Measurements from ENCODE around the gene AACS. TPM values are rescaled to one million over a fixed set of nuclear protein-coding genes. Genes with fewer than 3 reads are reported as not detected.
"Not testable (repeated sequence)": the region's sequence is repeated elsewhere in the genome, so short reads cannot be mapped to it uniquely, and the experiment has no call there.

AACS gene
- total RNA-seq, 1 donor from 2014 or later: 38.8 TPM

DNA sequence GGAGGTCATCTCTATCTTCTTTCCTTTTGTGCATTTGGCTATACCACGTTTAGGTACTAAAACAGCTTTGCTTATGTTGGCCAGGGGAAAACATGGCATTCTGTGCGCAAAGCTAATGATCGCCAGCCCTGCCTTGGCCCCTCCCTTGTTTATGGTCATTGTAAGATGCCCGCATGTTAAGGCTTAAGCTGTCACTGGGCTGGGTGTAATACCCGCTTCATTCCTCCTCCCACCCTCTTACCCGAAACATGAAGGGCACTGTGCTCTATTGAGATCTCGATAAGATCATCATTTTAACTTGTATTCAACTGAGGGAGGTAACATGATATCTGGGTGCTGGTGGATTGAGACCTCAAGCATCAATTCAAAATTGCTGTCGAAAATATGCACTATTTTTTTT, 37.1 kb upstream of the AACS start:
- H3K27me3 Mint-ChIP-seq: no peaks in the 10 kb centered on the region
- peaks cover 3% of the 10 kb centered on the region for H3K36me3 Mint-ChIP-seq (ENCODE audit: insufficient read depth)
- TF ChIP-seq, protein P1, sequence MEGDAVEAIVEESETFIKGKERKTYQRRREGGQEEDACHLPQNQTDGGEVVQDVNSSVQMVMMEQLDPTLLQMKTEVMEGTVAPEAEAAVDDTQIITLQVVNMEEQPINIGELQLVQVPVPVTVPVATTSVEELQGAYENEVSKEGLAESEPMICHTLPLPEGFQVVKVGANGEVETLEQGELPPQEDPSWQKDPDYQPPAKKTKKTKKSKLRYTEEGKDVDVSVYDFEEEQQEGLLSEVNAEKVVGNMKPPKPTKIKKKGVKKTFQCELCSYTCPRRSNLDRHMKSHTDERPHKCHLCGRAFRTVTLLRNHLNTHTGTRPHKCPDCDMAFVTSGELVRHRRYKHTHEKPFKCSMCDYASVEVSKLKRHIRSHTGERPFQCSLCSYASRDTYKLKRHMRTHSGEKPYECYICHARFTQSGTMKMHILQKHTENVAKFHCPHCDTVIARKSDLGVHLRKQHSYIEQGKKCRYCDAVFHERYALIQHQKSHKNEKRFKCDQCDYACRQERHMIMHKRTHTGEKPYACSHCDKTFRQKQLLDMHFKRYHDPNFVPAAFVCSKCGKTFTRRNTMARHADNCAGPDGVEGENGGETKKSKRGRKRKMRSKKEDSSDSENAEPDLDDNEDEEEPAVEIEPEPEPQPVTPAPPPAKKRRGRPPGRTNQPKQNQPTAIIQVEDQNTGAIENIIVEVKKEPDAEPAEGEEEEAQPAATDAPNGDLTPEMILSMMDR (IDR thresholded peaks at IDR 0.05; ENCODE audit: unreplicated experiment): no peak

DNA sequence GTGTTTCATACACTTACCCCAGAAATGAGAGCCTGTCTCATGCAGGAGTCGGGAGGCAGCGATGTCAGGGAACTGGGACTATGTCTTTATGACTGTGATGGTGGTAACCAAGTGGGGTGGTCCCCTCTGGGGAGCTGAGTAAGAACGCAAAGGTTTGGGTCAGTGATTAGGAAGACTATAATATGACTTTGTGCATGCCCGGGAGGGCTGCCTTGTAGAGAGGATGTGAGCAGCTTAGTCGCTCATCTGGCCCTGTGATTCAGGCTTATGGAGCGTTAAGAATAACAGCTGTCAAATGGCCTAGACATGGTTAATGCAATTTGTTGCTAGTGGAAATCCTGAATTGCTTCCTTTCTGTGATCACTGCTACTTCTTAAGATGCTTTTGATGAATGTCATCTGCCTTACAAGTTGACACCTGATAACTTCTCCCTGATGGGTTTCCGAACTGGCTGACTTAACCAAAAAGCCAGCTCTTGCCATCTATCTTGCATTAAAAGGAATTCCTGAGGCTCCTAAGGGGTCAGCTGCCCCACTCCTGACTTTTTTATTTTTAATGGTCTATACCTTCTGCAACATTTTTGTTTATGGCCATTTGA, 35.4 kb upstream of the AACS start:
- Mint-ChIP-seq H3K4me3 (ENCODE audit: low read depth) (no peak overlapping the region), H3K4me1 (ENCODE audit: low read depth) (peaks cover 3% of the 10 kb centered on the region), H3K9me3 (ENCODE audit: low read depth) (peaks cover 1% of the 10 kb centered on the region), H3K27me3 (no peaks in the 10 kb centered on the region), H3K27ac (no peak overlapping the region), H3K36me3 (ENCODE audit: insufficient read depth) (peaks cover 2% of the 10 kb centered on the region)
- no peak for DNase-seq (ENCODE audit: low spot score, unreplicated experiment)
- TF ChIP-seq, protein P1 (IDR thresholded peaks at IDR 0.05; ENCODE audit: unreplicated experiment): no peak

More for the DNA sequence above, 37.1 kb upstream of the AACS start:
- no peak for DNase-seq (ENCODE audit: low spot score, unreplicated experiment)
- H3K4me3 Mint-ChIP-seq (ENCODE audit: low read depth): no peak overlapping the region
- no peak overlapping the region for H3K27ac Mint-ChIP-seq
- H3K9me3 Mint-ChIP-seq (ENCODE audit: low read depth): no peaks in the 10 kb centered on the region
- peaks cover 2% of the 10 kb centered on the region for H3K4me1 Mint-ChIP-seq (ENCODE audit: low read depth)

DNA sequence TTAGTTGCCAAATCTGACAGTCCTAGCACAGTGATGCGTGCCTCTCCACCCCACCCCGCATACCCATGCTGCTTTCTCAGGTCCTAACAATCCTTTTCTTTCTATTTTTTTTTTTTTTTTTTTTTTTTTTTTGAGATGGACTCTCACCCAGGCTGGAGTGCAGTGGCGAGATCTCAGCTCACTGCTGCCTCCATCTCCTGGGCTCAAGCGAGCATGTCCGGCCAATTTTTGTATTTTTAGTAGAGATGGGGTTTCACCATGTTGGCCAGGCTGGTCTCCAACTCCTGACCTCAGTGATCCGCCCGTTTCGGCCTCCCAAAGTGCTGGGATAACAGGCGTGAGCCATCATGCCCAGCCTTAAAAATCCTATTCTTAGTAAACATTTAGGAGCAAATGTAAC, 33.8 kb upstream of the AACS start:
- not testable (repeated sequence) for H3K27me3 Mint-ChIP-seq; H3K36me3 Mint-ChIP-seq (ENCODE audit: insufficient read depth); H3K4me1 Mint-ChIP-seq (ENCODE audit: low read depth); DNase-seq (ENCODE audit: low spot score, unreplicated experiment); H3K4me3 Mint-ChIP-seq (ENCODE audit: low read depth); H3K9me3 Mint-ChIP-seq (ENCODE audit: low read depth); H3K27ac Mint-ChIP-seq

DNA sequence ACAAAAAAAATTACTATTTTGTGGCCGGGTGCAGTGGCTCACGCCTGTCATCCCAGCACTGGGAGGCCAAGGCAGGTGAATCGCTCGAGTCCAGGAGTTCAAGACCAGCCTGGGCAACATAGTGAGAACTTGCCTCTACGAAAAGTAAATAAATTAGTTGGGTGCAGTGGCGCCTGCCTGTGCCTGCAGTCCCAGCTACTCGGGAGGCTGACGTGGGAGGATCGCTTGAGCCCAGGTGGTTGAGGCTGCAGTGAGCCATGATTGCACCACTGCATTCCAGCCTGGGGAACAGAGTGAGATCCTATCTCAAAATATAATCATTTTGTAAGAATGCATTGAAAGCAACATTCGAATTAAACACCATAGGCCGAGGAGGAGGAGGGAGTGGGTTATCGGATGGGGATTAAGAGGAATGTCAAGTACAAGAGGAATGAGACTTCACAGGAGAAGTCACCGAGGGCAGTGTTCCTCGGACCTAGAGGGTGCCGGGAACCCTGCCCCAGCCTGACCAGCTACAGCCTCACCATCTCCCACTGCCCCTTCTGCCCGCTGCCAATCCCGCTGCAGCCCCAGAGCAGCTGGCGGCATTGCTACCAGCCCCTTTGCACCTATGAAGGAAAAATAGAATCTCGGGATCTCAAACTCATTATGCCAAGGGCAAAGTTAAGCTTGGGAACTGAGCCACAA, 32.6 kb upstream of the AACS start:
- TF ChIP-seq, protein P1 (IDR thresholded peaks at IDR 0.05; ENCODE audit: unreplicated experiment): no peak
- H3K4me3 Mint-ChIP-seq (ENCODE audit: low read depth): no peak overlapping the region
- peaks cover 3% of the 10 kb centered on the region for H3K4me1 Mint-ChIP-seq (ENCODE audit: low read depth)
- peaks cover 1% of the 10 kb centered on the region for H3K36me3 Mint-ChIP-seq (ENCODE audit: insufficient read depth)
- H3K9me3 Mint-ChIP-seq (ENCODE audit: low read depth): peaks cover 4% of the 10 kb centered on the region
- H3K27me3 Mint-ChIP-seq: no peaks in the 10 kb centered on the region
- no peak overlapping the region for H3K27ac Mint-ChIP-seq
- DNase-seq (ENCODE audit: low spot score, unreplicated experiment): no peak

DNA sequence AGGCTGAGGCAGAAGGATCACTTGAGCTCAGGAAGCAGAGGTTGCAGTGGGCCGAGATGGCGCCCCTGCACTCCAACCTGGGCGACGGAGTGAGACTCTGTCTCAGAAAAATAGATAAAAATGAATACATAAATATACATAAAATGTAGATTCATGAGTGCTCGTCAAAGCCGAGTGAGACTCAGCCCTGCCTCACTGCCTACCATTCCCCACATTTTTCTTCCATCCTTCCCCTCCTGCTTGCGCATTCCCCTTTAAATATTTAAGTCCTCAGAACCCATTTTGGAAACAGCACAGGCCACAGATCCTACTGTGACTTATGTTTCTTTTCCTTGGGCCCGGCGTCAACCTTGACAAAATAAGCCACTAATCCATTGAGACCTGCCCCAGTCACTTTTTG, 31.9 kb upstream of the AACS start:
- TF ChIP-seq, protein P1 (IDR thresholded peaks at IDR 0.05; ENCODE audit: unreplicated experiment): no peak
- Mint-ChIP-seq H3K4me1 (ENCODE audit: low read depth) (peaks cover 3% of the 10 kb centered on the region), H3K4me3 (ENCODE audit: low read depth) (no peak overlapping the region), H3K27me3 (no peaks in the 10 kb centered on the region), H3K36me3 (ENCODE audit: insufficient read depth) (peaks cover 1% of the 10 kb centered on the region), H3K27ac (no peak overlapping the region), H3K9me3 (ENCODE audit: low read depth) (peaks cover 4% of the 10 kb centered on the region)
- no peak for DNase-seq (ENCODE audit: low spot score, unreplicated experiment)

Data from progenitor cell of endocrine pancreas (in vitro differentiated cells).